Stimulated activated naive CD8-positive, alpha-beta T cell treated with anti-CD3 and anti-CD28 coated beads, Interleukin-15, Interleukin-2, amounts not matched to agents 100 ng/mL and 50 ng/mL, for 24 hours (primary cell): ENCODE data around the gene EMILIN2.

Source experiments
- H3K27ac Mint-ChIP-seq: one replicate; pipeline ENCODE4 v1.8.0; 2021; ENCODE audit warnings: mild to moderate bottlenecking, mixed read lengths
- H3K27me3 Mint-ChIP-seq: one replicate; pipeline ENCODE4 v1.8.0; 2021; ENCODE audit warnings: mixed read lengths
- H3K36me3 Mint-ChIP-seq: one replicate; pipeline ENCODE4 v1.8.0; 2021; ENCODE audit warnings: low read depth, mixed read lengths
- H3K4me1 Mint-ChIP-seq: one replicate; pipeline ENCODE4 v1.8.0; 2021; ENCODE audit warnings: low read depth, mixed read lengths
- H3K4me3 Mint-ChIP-seq: one replicate; pipeline ENCODE4 v1.8.0; 2021; ENCODE audit warnings: mild to moderate bottlenecking, mixed read lengths
- H3K9me3 Mint-ChIP-seq: one replicate; pipeline ENCODE4 v1.8.0; 2021; ENCODE audit warnings: mixed read lengths

The EMILIN2 gene

GRCh38 chr18:2919600-2919999, 72.8 kb downstream of the EMILIN2 start:
- Mint-ChIP-seq H3K9me3 (no peaks in the 10 kb centered on the region), H3K36me3 (peaks cover 76% of the 10 kb centered on the region), H3K27ac (no peak overlapping the region), H3K27me3 (no peaks in the 10 kb centered on the region), H3K4me3 (no peak overlapping the region), H3K4me1 (peaks cover 20% of the 10 kb centered on the region)

- Mint-ChIP-seq H3K36me3 (peaks cover 78% of the 10 kb centered on the region), H3K4me1 (peaks cover 20% of the 10 kb centered on the region), H3K27ac (no peak overlapping the region), H3K27me3 (no peaks in the 10 kb centered on the region), H3K9me3 (no peaks in the 10 kb centered on the region), H3K4me3 (no peak overlapping the region)
Measured at GRCh38 chr18:2920027-2920426, 73.2 kb downstream of the EMILIN2 start.

GRCh38 chr18:2920546-2921343, 73.9 kb downstream of the EMILIN2 start:
- H3K27ac Mint-ChIP-seq: peak overlapping the region; percentile 34
- H3K9me3 Mint-ChIP-seq: no peaks in the 10 kb centered on the region
- H3K4me3 Mint-ChIP-seq: no peak overlapping the region
- peaks cover 20% of the 10 kb centered on the region for H3K4me1 Mint-ChIP-seq
- no peaks in the 10 kb centered on the region for H3K27me3 Mint-ChIP-seq
- peaks cover 81% of the 10 kb centered on the region for H3K36me3 Mint-ChIP-seq

- Mint-ChIP-seq H3K4me1 (peaks cover 12% of the 10 kb centered on the region), H3K27ac (peak overlapping the region; percentile 21), H3K9me3 (no peaks in the 10 kb centered on the region), H3K36me3 (peaks cover 80% of the 10 kb centered on the region), H3K4me3 (no peak overlapping the region), H3K27me3 (no peaks in the 10 kb centered on the region)
Measured at GRCh38 chr18:2921778-2922177, 75.0 kb downstream of the EMILIN2 start.

- H3K36me3 Mint-ChIP-seq: peaks cover 79% of the 10 kb centered on the region
- no peak overlapping the region for H3K4me3 Mint-ChIP-seq
- H3K27ac Mint-ChIP-seq: no peak overlapping the region
- H3K9me3 Mint-ChIP-seq: no peaks in the 10 kb centered on the region
- H3K4me1 Mint-ChIP-seq: no peaks in the 10 kb centered on the region
- no peaks in the 10 kb centered on the region for H3K27me3 Mint-ChIP-seq
Measured at GRCh38 chr18:2923464-2923863, 76.7 kb downstream of the EMILIN2 start.

DNA sequence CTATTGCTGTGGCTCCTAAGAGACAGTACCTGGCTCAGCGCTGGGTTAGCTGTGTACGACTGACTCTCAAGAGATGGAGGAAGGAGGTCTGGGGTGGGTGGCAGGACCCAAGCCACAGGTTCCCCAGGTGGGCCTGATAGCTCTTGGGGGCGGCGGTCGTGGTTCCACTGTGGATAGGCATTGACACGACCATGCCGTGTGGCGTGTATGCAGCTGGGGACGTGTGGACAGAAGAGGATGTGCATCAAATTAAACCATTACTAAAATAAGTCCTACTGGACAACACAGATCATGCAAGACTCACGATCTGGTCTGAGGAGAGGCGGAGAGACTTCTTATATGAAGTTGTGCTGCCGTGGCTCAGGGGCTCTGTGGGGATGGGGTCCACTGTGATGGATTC, 78.1 kb downstream of the EMILIN2 start:
- no peak overlapping the region for H3K27ac Mint-ChIP-seq
- H3K4me3 Mint-ChIP-seq: no peak overlapping the region
- no peaks in the 10 kb centered on the region for H3K4me1 Mint-ChIP-seq
- no peaks in the 10 kb centered on the region for H3K9me3 Mint-ChIP-seq
- H3K27me3 Mint-ChIP-seq: no peaks in the 10 kb centered on the region
- peaks cover 79% of the 10 kb centered on the region for H3K36me3 Mint-ChIP-seq

- Mint-ChIP-seq H3K36me3 (peaks cover 78% of the 10 kb centered on the region), H3K4me1 (no peaks in the 10 kb centered on the region), H3K9me3 (no peaks in the 10 kb centered on the region), H3K27me3 (no peaks in the 10 kb centered on the region), H3K27ac (no peak overlapping the region), H3K4me3 (no peak overlapping the region)
Measured at GRCh38 chr18:2926528-2926927, 79.7 kb downstream of the EMILIN2 start.

DNA sequence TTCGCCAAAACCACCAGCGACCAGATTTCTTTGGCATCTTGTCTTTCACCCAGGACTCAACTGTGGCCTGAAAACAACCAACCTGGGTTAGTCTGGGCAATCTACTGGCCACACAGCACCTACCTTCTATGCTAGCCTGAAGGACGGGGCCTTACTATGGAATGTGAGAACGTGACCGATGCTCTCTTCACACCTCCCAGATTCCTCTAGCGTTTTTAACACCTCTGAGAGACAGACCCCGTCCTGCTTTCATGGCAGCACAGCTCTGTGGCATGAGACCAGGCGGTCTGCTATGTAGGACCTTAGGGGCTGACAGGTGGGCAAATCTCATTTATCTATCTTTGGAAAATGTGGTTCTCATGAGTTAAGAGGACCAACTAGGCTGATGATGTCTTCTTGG, 80.9 kb downstream of the EMILIN2 start:
- H3K4me3 Mint-ChIP-seq: no peak overlapping the region
- H3K4me1 Mint-ChIP-seq: peaks cover 6% of the 10 kb centered on the region
- no peaks in the 10 kb centered on the region for H3K9me3 Mint-ChIP-seq
- H3K27me3 Mint-ChIP-seq: no peaks in the 10 kb centered on the region
- peaks cover 77% of the 10 kb centered on the region for H3K36me3 Mint-ChIP-seq
- H3K27ac Mint-ChIP-seq: no peak overlapping the region

DNA sequence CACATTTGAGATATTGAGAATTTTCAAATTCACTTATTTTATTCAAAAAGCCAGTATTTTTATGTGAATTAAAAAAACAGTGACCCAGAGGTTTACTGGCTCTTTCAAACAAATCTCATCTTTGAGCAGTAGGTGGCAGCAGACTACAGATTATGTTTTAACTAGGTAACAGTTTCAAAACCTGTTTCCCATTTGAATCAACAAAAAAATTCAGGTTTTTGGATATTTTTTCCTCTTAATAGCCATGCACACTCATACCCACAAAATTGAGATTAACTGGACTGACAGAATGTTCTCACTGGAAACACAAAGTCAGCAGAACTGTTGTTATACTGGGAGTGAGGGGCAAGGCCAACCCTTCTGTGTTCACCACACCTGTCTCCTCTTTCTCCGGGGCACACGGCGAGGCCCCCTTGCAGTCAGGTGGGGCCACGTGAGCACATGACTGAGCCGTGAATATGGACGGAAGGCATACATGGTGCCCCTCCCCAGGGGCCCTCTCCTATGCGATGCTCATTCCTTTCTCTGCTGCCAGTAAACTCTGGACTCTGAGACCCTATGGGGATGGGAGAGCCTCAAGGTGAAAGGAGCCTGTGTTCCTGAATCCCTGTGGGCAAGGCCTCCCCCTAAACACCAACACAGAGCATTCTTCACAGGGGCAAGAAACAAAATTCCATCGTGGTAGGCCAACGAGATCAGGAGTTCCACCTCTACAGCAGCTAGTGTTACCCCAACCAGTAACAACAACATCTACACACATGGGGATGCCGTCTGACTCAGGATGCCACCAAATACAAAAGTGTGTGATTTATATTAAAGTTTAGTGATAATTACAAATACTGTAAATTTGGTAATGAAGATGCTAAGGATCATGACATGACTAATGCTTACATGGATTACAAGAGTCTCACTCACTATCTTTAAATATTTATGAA, 85.7 kb downstream of the EMILIN2 start:
- Mint-ChIP-seq H3K4me3 (no peak overlapping the region), H3K4me1 (peaks cover 44% of the 10 kb centered on the region), H3K27me3 (no peaks in the 10 kb centered on the region), H3K36me3 (peaks cover 82% of the 10 kb centered on the region), H3K9me3 (no peaks in the 10 kb centered on the region), H3K27ac (peak overlapping the region; percentile 91)

DNA sequence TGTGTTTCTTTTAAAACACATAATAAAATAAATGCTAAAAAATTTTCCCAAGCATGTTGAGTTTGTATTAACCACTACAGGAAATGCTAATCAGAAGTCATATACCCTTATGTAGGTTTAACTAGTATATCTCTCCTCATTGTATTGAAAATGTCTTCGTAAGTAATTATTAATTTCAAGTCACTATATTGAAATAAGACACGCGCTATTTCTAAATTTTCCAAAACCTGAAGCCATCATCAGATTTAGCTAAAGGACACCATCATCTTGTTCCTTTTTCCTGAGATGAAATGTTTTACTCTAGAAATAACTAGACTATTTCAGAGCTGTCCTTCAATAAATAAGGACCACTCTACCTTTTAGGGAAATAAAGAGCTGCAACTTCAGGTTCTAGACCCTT, 87.2 kb downstream of the EMILIN2 start:
- Mint-ChIP-seq H3K9me3 (no peaks in the 10 kb centered on the region), H3K36me3 (peaks cover 82% of the 10 kb centered on the region), H3K27ac (no peak overlapping the region), H3K4me3 (no peak overlapping the region), H3K27me3 (no peaks in the 10 kb centered on the region), H3K4me1 (peaks cover 44% of the 10 kb centered on the region)

DNA sequence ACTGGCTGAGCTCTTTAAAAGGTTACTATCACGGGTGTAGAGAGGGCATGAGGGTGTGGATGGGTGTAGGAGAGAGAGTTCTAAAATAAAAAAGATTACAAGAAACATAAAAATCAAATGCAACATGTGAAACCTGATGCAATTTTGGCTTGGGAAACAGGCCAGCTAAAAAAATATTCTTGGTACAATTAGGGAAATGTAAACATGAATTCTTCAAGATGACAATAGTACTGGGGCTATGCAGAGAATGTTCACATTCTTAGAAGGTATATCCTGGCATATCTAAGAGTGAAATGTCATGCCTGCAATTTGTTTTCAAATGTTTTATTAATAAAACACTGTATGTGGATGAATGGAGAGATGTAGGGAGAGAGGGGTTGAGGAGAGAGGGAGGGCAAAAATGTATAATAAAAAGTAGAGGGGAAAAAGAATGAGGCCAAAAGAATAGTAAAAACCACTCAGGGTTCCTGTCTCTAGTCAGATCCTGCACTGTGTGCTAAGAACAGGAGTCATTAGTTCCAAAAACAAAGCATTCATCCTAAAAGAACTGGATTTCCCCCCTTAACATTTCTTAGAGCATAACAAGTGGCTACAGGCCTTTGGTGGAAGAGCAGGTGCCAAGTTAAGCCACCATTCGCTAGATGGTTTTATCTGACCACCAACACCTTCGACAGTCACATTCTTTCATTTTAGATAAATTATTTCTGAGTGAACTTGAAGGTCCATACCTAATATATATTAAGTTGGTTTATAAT, 88.8 kb downstream of the EMILIN2 start:
- peaks cover 86% of the 10 kb centered on the region for H3K36me3 Mint-ChIP-seq
- H3K4me1 Mint-ChIP-seq: peaks cover 50% of the 10 kb centered on the region
- H3K4me3 Mint-ChIP-seq: no peak overlapping the region
- H3K9me3 Mint-ChIP-seq: no peaks in the 10 kb centered on the region
- H3K27ac Mint-ChIP-seq: peak overlapping the region; percentile 82
- no peaks in the 10 kb centered on the region for H3K27me3 Mint-ChIP-seq

- no peaks in the 10 kb centered on the region for H3K27me3 Mint-ChIP-seq
- peaks cover 43% of the 10 kb centered on the region for H3K4me1 Mint-ChIP-seq
- H3K27ac Mint-ChIP-seq: no peak overlapping the region
- H3K9me3 Mint-ChIP-seq: no peaks in the 10 kb centered on the region
- no peak overlapping the region for H3K4me3 Mint-ChIP-seq
- H3K36me3 Mint-ChIP-seq: peaks cover 70% of the 10 kb centered on the region
Measured at GRCh38 chr18:2939317-2939716, 92.5 kb downstream of the EMILIN2 start.

DNA sequence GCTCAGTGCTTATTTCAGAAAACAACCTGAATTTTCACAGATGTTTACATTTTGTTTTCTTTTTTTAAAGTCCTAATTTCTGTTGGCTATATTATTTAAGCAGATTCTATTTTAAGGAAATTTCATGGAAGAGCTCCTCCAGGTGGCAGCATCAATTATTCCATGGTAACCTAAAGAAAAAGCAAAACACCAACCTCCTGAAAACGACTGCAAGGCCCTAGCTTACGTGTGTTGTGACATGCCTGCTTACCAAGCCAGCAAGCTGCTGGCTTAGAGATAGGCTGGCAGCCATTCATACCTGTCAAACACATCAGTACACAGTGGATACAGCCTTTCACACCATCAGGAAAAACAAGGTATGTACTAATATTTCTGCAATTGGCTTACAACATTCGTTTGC, 101.2 kb downstream of the EMILIN2 start:
- Mint-ChIP-seq H3K4me1 (peaks cover 33% of the 10 kb centered on the region), H3K9me3 (no peaks in the 10 kb centered on the region), H3K36me3 (peaks cover 73% of the 10 kb centered on the region), H3K4me3 (no peak overlapping the region), H3K27me3 (no peaks in the 10 kb centered on the region), H3K27ac (no peak overlapping the region)

GRCh38 chr18:2952605-2953004, 105.8 kb downstream of the EMILIN2 start:
- peaks cover 58% of the 10 kb centered on the region for H3K4me1 Mint-ChIP-seq
- peaks cover 90% of the 10 kb centered on the region for H3K36me3 Mint-ChIP-seq
- no peak overlapping the region for H3K27ac Mint-ChIP-seq
- no peak overlapping the region for H3K4me3 Mint-ChIP-seq
- no peaks in the 10 kb centered on the region for H3K9me3 Mint-ChIP-seq
- no peaks in the 10 kb centered on the region for H3K27me3 Mint-ChIP-seq
